ENCODE data around the gene GPATCH1. TPM values are rescaled to one million over a fixed set of nuclear protein-coding genes. Genes with fewer than 3 reads are reported as not detected.

Gene GPATCH1
- total and polyA plus RNA-seq, 2 of the 8 experiments (the other 6 are each of a cell fraction or from before 2014, with no cell fraction given), result 4.3 to 8.2 TPM

DNA sequence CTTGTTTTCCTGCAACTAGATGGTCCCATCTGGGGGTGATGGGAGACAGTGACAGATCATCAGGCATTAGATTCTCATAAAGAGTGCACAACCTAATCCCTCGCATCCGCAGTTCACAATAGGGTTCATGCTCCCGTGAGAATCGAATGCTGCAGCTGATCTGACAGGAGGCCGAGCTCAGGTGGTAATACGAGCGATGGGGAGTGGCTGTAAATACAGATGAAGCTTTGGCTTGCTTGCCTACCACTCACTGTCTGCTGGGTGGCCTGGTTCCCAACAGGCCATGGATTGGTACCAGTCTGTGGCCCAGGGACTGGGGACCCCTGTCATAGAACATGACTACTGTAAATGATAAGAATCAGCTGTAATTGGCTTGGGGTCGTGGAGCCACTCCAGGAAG is 78.9 kb downstream of the GPATCH1 start:
- H3K14ac ChIP-seq (ENCODE audit: insufficient read length), result no peak overlapping the region
- H2BK12ac ChIP-seq (ENCODE audit: low read depth, low read length), result no peak overlapping the region
- no peak overlapping the region for H2BK120ac ChIP-seq (replicated peaks; ENCODE audit: low read depth, low read length)
- H3K4me3 ChIP-seq (ENCODE audit: extremely low read depth in 1 of 4, insufficient read depth in 2 of 4, low read depth in 3 of 4, low read length in 4 of 4), result no peak overlapping the region
- H3K27ac ChIP-seq (ENCODE audit: low read depth, low read length), result no peak overlapping the region
- H3K4ac ChIP-seq (replicated peaks; ENCODE audit: insufficient read length, low read depth, low read length), result no peak overlapping the region
- H3K27me3 ChIP-seq (replicated peaks in 1 of 4; ENCODE audit: control insufficient read depth in 3 of 4, extremely low read depth in 1 of 4, insufficient read depth in 3 of 4, low read length in 3 of 4), result no peaks in the 10 kb centered on the region
- H3K56ac ChIP-seq (replicated peaks; ENCODE audit: insufficient read length, low read depth, low read length), result no peak overlapping the region
- H3K36me3 ChIP-seq (ENCODE audit: control insufficient read depth in 2 of 4, insufficient read depth in 4 of 4, low read length in 3 of 4), result no peaks in the 10 kb centered on the region
- no peaks in the 10 kb centered on the region for H3K79me2 ChIP-seq (ENCODE audit: control insufficient read depth in 1 of 2, insufficient read depth in 2 of 2, low read length in 2 of 2)
- no peak overlapping the region for H3K23ac ChIP-seq (ENCODE audit: insufficient read length)
- DNase-seq (ENCODE audit: low read depth in 1 of 2, low spot score in 2 of 2), result no peak
- H2AFZ ChIP-seq (ENCODE audit: low read length), result no peak overlapping the region
- H3K9me3 ChIP-seq (ENCODE audit: insufficient read depth in 2 of 2, low read depth in 1 of 2, low read length in 1 of 2), result peaks cover 0 to 5% of the 10 kb centered on the region in 2 experiments; a peak in 1 of 4 replicates
- no peak overlapping the region for H3K18ac ChIP-seq (ENCODE audit: extremely low read depth, low read length)
- FAIRE-seq, result no peak
- no peaks in the 10 kb centered on the region for H4K20me1 ChIP-seq (replicated peaks in 1 of 2; ENCODE audit: control insufficient read depth in 1 of 2, insufficient read depth in 2 of 2, low read length in 2 of 2)
- H3K4me1 ChIP-seq (replicated peaks in 1 of 4; ENCODE audit: control insufficient read depth in 3 of 4, insufficient read depth in 4 of 4, low read length in 3 of 4), result no peaks in the 10 kb centered on the region
- H3K4me2 ChIP-seq (ENCODE audit: insufficient read depth in 1 of 2, low read depth in 2 of 2, low read length in 2 of 2), result no peak overlapping the region
- H2BK15ac ChIP-seq (ENCODE audit: low read length), result no peak overlapping the region
- no peak overlapping the region for H2BK5ac ChIP-seq (ENCODE audit: low read depth, low read length)
- no peak overlapping the region for H2BK20ac ChIP-seq (ENCODE audit: low read length)
- no peaks in the 10 kb centered on the region for H3K79me1 ChIP-seq (ENCODE audit: low read depth, low read length)
- no peak overlapping the region for H4K5ac ChIP-seq (ENCODE audit: insufficient read length, low read depth, low read length)
- ChIA-PET CTCF (ENCODE audit: partially characterized antibody) (interaction anchor here (0.9 to 1.8 kb wide), 6 partner anchors 15 to 32 kb away, joined by 3 to 7 read pairs (median 4); no protein-coding TSS in a partner anchor), POLR2A (ENCODE audit: partially characterized antibody) (interaction anchor here (3.5 kb wide), 1 partner anchor 17 kb away, joined by 15 read pairs; no protein-coding TSS in a partner anchor)
- no peak overlapping the region for H2AK5ac ChIP-seq (ENCODE audit: low read depth, low read length)
- 94% methylated on average over 8 of the region's 8 CpGs; no CpG with 5 or more reads in 1 of the 2 experiments for WGBS, 2 experiments (ENCODE audit: extremely low coverage in 1 of 2, insufficient coverage in 1 of 2, insufficient read length in 1 of 2, insufficient replicate concordance in 2 of 2, low coverage in 1 of 2, low lambda C conversion rate in 2 of 2, missing lambda C conversion rate in 1 of 2)
- 0 out of 2 replicates have a peak, but pooled peaks cover 2% of the 10 kb centered on the region for H3K23me2 ChIP-seq (ENCODE audit: low read depth, low read length)
- TF ChIP-seq, protein P1, sequence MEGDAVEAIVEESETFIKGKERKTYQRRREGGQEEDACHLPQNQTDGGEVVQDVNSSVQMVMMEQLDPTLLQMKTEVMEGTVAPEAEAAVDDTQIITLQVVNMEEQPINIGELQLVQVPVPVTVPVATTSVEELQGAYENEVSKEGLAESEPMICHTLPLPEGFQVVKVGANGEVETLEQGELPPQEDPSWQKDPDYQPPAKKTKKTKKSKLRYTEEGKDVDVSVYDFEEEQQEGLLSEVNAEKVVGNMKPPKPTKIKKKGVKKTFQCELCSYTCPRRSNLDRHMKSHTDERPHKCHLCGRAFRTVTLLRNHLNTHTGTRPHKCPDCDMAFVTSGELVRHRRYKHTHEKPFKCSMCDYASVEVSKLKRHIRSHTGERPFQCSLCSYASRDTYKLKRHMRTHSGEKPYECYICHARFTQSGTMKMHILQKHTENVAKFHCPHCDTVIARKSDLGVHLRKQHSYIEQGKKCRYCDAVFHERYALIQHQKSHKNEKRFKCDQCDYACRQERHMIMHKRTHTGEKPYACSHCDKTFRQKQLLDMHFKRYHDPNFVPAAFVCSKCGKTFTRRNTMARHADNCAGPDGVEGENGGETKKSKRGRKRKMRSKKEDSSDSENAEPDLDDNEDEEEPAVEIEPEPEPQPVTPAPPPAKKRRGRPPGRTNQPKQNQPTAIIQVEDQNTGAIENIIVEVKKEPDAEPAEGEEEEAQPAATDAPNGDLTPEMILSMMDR (IDR thresholded peaks at IDR 0.05; ENCODE audit: control extremely low read depth in 1 of 3, insufficient read depth in 1 of 3, low read depth in 1 of 3, low read length in 3 of 3), result no peak
- no peak for TF ChIP-seq KDM1A (IDR thresholded peaks at IDR 0.05; ENCODE audit: borderline replicate concordance, low read length)
- TF ChIP-seq KDM4A (IDR thresholded peaks at IDR 0.05; ENCODE audit: low read depth, low read length, severe bottlenecking), result no peak
- no peak for TF ChIP-seq CTBP2 (IDR thresholded peaks at IDR 0.05; ENCODE audit: borderline replicate concordance, insufficient read depth, insufficient read length, low read length)
- TF ChIP-seq SP4 (IDR thresholded peaks at IDR 0.05; ENCODE audit: low read length), result no peak
- no peak for TF ChIP-seq SAP30 (IDR thresholded peaks at IDR 0.05; ENCODE audit: insufficient read depth, insufficient replicate concordance, low read length)
- no peak for TF ChIP-seq SUZ12 (IDR thresholded peaks at IDR 0.05; ENCODE audit: low read length)
- no peak for TF ChIP-seq CHD2 (IDR thresholded peaks at IDR 0.05; ENCODE audit: low read length)
- no peak overlapping the region for H3K9ac ChIP-seq (replicated peaks in 1 of 4; ENCODE audit: extremely low read depth in 1 of 4, low read depth in 3 of 4, low read length in 3 of 4)
- no peak overlapping the region for H4K8ac ChIP-seq (ENCODE audit: extremely low read depth, insufficient read depth, low read length)
- no peak overlapping the region for H4K91ac ChIP-seq (replicated peaks; ENCODE audit: insufficient read length, low read length)
